ENCODE results near the gene NOX4. TPM values are rescaled to one million over a fixed set of nuclear protein-coding genes. Genes with fewer than 3 reads are reported as not detected.

Gene NOX4
- total and polyA plus RNA-seq, 2 donors (not counting 3 experiments of a cell fraction or from before 2014, with no cell fraction given) = 21.2 to 34.0 TPM

DNA sequence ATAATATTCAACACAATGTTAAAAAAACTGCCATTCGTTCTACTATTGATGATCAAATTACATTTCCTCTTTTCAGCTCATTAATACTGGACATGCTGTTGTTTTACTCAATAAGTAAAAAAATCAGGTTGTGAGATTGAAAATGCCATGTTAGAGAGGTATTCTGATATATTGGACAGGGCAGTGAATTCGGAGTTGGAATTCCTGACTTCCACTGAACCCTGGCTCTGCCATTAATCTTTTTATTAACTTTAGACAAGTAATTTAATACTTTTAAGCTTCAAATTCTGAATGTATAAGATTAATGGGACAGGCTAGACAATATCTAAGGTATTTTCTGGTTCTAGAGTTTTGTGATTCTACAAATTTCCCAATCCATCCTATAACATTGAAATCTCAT lies 12.2 kb upstream of the NOX4 start:
- no peaks in the 10 kb centered on the region for H3K9me1 ChIP-seq (replicated peaks; ENCODE audit: control insufficient read depth, extremely low read depth, insufficient read depth, low read length)
- no peak overlapping the region for H3K4me3 ChIP-seq (replicated peaks in 1 of 3; ENCODE audit: insufficient read depth in 1 of 3, low read depth in 1 of 3, low read length in 3 of 3)
- FAIRE-seq = no peak
- no peak overlapping the region for H2AFZ ChIP-seq (ENCODE audit: low read depth, low read length)
- H3K27ac ChIP-seq (ENCODE audit: insufficient read depth, low read depth, low read length) = no peak overlapping the region
- no peak overlapping the region for H3K9ac ChIP-seq (replicated peaks; ENCODE audit: extremely low read depth, insufficient read depth, low read length)
- no peak overlapping the region for H3K4me2 ChIP-seq (ENCODE audit: insufficient read depth, low read length)
- no peaks in the 10 kb centered on the region for H3K27me3 ChIP-seq (ENCODE audit: control insufficient read depth in 2 of 2, insufficient read depth in 2 of 2, low read length in 2 of 2)
- dilution Hi-C loops (cut with MboI; ENCODE audit: extremely low pct_ligation_motif_present, low sequenced_read_pairs) = no loop called here
- DNase-seq (ENCODE audit: low read depth, low spot score) = no peak
- no peaks in the 10 kb centered on the region for H4K20me1 ChIP-seq (replicated peaks; ENCODE audit: control insufficient read depth, extremely low read depth, insufficient read depth, low read length)
- ChIA-PET CTCF (no interaction called here), POLR2A (no interaction called here)
- H3K36me3 ChIP-seq (ENCODE audit: control insufficient read depth in 2 of 2, extremely low read depth in 1 of 2, insufficient read depth in 2 of 2, low read length in 2 of 2) = no peaks in the 10 kb centered on the region
- intact Hi-C loops (cut with micrococcal nuclease) = no loop called here
- no TSS peak for BruUV-seq (replicated peaks)
- H3K9me3 ChIP-seq (replicated peaks; ENCODE audit: control insufficient read depth, insufficient read depth, low read length) = no peaks in the 10 kb centered on the region
- no peaks in the 10 kb centered on the region for H3K4me1 ChIP-seq (ENCODE audit: control insufficient read depth, extremely low read depth, insufficient read depth, low read length)
- no peaks in the 10 kb centered on the region for H3K79me2 ChIP-seq (ENCODE audit: control insufficient read depth, insufficient read depth, low read length)
- no peak for TF ChIP-seq MYC (IDR thresholded peaks at IDR 0.05; ENCODE audit: low read depth, low read length)
- TF ChIP-seq EZH2 (IDR thresholded peaks at IDR 0.05; ENCODE audit: borderline replicate concordance, low read depth, low read length, severe bottlenecking) = no peak
- TF ChIP-seq JUN (IDR thresholded peaks at IDR 0.05; ENCODE audit: borderline replicate concordance, insufficient read depth, insufficient read length, low read depth) = no peak
- TF ChIP-seq GATA2 (IDR thresholded peaks at IDR 0.05; ENCODE audit: insufficient read depth, insufficient read length, low read depth, low read length) = no peak
- TF ChIP-seq, protein P1, sequence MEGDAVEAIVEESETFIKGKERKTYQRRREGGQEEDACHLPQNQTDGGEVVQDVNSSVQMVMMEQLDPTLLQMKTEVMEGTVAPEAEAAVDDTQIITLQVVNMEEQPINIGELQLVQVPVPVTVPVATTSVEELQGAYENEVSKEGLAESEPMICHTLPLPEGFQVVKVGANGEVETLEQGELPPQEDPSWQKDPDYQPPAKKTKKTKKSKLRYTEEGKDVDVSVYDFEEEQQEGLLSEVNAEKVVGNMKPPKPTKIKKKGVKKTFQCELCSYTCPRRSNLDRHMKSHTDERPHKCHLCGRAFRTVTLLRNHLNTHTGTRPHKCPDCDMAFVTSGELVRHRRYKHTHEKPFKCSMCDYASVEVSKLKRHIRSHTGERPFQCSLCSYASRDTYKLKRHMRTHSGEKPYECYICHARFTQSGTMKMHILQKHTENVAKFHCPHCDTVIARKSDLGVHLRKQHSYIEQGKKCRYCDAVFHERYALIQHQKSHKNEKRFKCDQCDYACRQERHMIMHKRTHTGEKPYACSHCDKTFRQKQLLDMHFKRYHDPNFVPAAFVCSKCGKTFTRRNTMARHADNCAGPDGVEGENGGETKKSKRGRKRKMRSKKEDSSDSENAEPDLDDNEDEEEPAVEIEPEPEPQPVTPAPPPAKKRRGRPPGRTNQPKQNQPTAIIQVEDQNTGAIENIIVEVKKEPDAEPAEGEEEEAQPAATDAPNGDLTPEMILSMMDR (IDR thresholded peaks at IDR 0.05; ENCODE audit: extremely low read depth in 1 of 2, insufficient read depth in 1 of 2, low read depth in 1 of 2, low read length in 2 of 2) = no peak
- no peak for TF ChIP-seq POLR2A (IDR thresholded peaks at IDR 0.05; ENCODE audit: low read depth, low read length)
- TF ChIP-seq POLR2AphosphoS5 (IDR thresholded peaks at IDR 0.05; ENCODE audit: insufficient read depth, low read depth, low read length) = no peak
- no peak for TF ChIP-seq FOS (IDR thresholded peaks at IDR 0.05; ENCODE audit: borderline replicate concordance, insufficient read depth, low read length)
- TF ChIP-seq, protein P2, sequence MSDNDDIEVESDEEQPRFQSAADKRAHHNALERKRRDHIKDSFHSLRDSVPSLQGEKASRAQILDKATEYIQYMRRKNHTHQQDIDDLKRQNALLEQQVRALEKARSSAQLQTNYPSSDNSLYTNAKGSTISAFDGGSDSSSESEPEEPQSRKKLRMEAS (IDR thresholded peaks at IDR 0.05; ENCODE audit: insufficient read depth, insufficient read length) = no peak
